Measurements from ENCODE around the gene LRP11. TPM values are rescaled to one million over a fixed set of nuclear protein-coding genes. Genes with fewer than 3 reads are reported as not detected.

LRP11 gene
- total and polyA plus RNA-seq, 9 of the 15 experiments (the other 6 are each of a cell fraction or from before 2014, with no cell fraction given) = 0.51 to 3.5 (median 2.4) TPM

DNA sequence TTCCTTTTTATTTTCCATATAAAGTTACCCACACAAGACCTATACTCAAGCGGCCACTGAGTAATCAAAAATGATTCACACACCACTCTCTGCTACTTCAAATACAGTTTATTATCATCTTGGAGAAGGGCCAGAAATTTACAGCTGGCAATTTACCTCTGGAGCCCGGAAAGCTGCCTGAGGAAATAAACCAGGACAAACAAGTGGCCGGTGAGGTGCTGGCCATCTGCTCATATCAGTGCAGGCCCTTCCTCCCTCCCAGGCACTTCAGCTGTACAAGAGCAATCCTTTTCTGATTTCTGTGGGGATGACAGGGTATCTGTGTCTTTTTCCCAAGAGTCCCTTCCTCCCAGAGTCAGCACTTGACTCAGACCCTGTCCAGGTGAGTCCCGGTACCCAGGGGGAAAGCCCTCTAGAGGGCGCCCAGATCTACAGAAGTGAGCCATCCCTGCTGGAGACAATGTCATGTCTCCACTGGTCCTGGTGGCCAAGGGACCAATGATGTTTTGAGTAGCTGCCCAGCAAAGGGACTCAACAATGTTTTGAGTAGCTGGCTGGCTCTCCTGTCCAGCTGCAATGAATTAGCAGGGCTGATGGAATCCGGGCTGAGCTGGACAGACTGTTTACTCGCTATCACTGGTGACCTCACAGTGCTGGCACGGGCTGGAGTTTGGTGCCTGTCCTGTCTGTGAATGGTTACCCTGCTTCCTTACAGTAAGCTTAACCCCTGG, 23.6 kb downstream of the LRP11 start (continued):
- TF ChIP-seq MECOM (CRISPR knock-in tag; IDR thresholded peaks at IDR 0.05) (peak; percentile 57; the same call in 1 of the 2 replicates), RBM25 (IDR thresholded peaks at IDR 0.05; ENCODE audit: low read depth, low read length, severe bottlenecking) (no peak), ZEB2 (IDR thresholded peaks at IDR 0.05) (peak; percentile 68), ATF7 (IDR thresholded peaks at IDR 0.05) (0 out of 2 replicates have a peak, but pooled peaks have one; percentile 33), FOSL1 (tag; conservative IDR thresholded peaks at IDR 0.05) (0 out of 2 replicates have a peak, but pooled peaks have one; percentile 28), MTA3 (IDR thresholded peaks at IDR 0.05; ENCODE audit: borderline replicate concordance) (0 out of 2 replicates have a peak, but pooled peaks have one; percentile 25), SMC3 (conservative IDR thresholded peaks at IDR 0.05; ENCODE audit: insufficient read depth, low read depth, low read length) (peak; percentile 80; the same call in 1 of the 2 replicates), RB1 (IDR thresholded peaks at IDR 0.05; ENCODE audit: low read depth) (peak; percentile 27; the same call in 1 of the 2 replicates), ZKSCAN8 (CRISPR knock-in tag; IDR thresholded peaks at IDR 0.05) (no peak), RAD21 (CRISPR knock-in tag; conservative IDR thresholded peaks at IDR 0.05 in 1 of 2, IDR thresholded peaks at IDR 0.05 in 1 of 2) (peak; percentile 69 to 92), ZNF311 (CRISPR knock-in tag; IDR thresholded peaks at IDR 0.05) (no peak), RCOR1 (IDR thresholded peaks at IDR 0.05; ENCODE audit: borderline replicate concordance in 1 of 2, low read depth in 2 of 2, low read length in 2 of 2) (peak in 1 of 2 experiments; percentile 81; a peak in 2 of 4 replicates), MAZ (CRISPR knock-in tag; conservative IDR thresholded peaks at IDR 0.05 in 1 of 2, IDR thresholded peaks at IDR 0.05 in 1 of 2) (peak in 1 of 2 experiments; percentile 53; a peak in 1 of 4 replicates), ARID2 (IDR thresholded peaks at IDR 0.05) (peak; percentile 39; the same call in 1 of the 2 replicates)
- TF ChIP-seq, protein P1, sequence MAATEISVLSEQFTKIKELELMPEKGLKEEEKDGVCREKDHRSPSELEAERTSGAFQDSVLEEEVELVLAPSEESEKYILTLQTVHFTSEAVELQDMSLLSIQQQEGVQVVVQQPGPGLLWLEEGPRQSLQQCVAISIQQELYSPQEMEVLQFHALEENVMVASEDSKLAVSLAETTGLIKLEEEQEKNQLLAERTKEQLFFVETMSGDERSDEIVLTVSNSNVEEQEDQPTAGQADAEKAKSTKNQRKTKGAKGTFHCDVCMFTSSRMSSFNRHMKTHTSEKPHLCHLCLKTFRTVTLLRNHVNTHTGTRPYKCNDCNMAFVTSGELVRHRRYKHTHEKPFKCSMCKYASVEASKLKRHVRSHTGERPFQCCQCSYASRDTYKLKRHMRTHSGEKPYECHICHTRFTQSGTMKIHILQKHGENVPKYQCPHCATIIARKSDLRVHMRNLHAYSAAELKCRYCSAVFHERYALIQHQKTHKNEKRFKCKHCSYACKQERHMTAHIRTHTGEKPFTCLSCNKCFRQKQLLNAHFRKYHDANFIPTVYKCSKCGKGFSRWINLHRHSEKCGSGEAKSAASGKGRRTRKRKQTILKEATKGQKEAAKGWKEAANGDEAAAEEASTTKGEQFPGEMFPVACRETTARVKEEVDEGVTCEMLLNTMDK (IDR thresholded peaks at IDR 0.05; ENCODE audit: borderline replicate concordance, insufficient read depth, low read depth, low read length, poor library complexity, severe bottlenecking) = peak; percentile 43
- TF ChIP-seq, protein P2, sequence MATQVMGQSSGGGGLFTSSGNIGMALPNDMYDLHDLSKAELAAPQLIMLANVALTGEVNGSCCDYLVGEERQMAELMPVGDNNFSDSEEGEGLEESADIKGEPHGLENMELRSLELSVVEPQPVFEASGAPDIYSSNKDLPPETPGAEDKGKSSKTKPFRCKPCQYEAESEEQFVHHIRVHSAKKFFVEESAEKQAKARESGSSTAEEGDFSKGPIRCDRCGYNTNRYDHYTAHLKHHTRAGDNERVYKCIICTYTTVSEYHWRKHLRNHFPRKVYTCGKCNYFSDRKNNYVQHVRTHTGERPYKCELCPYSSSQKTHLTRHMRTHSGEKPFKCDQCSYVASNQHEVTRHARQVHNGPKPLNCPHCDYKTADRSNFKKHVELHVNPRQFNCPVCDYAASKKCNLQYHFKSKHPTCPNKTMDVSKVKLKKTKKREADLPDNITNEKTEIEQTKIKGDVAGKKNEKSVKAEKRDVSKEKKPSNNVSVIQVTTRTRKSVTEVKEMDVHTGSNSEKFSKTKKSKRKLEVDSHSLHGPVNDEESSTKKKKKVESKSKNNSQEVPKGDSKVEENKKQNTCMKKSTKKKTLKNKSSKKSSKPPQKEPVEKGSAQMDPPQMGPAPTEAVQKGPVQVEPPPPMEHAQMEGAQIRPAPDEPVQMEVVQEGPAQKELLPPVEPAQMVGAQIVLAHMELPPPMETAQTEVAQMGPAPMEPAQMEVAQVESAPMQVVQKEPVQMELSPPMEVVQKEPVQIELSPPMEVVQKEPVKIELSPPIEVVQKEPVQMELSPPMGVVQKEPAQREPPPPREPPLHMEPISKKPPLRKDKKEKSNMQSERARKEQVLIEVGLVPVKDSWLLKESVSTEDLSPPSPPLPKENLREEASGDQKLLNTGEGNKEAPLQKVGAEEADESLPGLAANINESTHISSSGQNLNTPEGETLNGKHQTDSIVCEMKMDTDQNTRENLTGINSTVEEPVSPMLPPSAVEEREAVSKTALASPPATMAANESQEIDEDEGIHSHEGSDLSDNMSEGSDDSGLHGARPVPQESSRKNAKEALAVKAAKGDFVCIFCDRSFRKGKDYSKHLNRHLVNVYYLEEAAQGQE (IDR thresholded peaks at IDR 0.05; ENCODE audit: borderline replicate concordance) = peak; percentile 88
- TF ChIP-seq, protein P2 (CRISPR knock-in tag; IDR thresholded peaks at IDR 0.05; ENCODE audit: low read depth) = no peak
